GM19467 (cell line): ENCODE measurements around the gene MYCN.

Experiments used
- ATAC-seq: cut with Tn5 transposase; IDR thresholded peaks from one replicate; pipeline ENCODE4 v1.9.1; 2021; ENCODE audit warnings: mild to moderate bottlenecking, moderate library complexity; ENCODE audit not compliant: unreplicated experiment

MYCN gene

DNA sequence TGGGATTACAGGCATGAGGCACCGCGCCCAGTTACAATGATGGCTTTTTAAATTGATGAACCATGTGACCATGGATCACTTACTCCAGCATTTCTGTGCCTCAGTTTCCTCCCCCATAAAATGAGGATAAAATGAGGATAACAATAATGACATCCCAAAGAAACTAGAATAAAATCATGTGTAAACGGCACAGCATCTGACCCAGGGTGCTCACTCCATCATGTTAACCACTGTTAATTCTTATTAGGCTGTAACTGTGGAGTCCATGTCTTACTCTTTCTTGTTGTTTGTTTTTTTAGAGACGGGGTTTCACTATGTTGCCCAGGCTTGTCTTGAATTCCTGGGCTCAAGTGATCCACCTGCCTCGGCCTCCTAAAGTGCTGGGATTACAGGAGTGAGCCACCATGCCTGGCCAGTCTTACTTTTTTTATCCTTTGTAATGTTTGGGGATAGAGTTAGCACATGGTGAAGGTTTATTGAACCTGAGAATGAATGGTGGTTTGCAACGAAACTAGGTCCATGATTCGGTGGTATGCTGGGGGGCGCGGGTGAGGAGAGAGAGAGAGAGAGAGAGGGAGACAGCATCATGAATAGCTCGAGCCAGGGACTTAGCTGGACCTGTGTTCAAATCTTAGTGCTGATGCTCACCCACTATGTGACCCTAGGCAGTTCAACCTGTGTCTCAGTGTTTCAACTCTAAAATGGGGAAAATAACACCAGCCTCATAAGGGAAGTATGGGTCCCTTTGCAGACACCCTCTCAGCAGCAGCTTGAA lies 52.3 kb downstream of the MYCN start:
- no peak for ATAC-seq

DNA sequence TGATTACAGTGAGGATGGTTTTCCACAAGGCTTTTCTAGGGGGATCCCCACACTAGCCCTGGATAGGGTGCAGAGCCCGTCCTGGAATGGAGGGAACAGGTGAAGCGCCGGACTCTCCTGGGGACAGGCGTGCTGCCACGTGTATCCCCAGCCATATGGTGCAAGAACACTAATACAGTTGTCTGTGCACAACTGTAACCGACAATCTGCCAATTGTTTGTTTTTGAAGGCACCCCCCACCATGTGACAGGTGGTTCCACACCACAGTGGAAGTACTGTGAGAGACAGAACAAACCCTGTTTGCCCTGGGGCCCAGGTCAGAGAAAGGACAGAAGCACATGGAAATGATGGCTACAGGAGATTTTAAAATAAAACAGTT lies 52.9 kb downstream of the MYCN start:
- ATAC-seq, result no peak

- no peak for ATAC-seq
Observed at GRCh38 chr2:15993666-15994065, 53.3 kb downstream of the MYCN start.

- ATAC-seq, result no peak
Observed at GRCh38 chr2:15995603-15996002, 55.3 kb downstream of the MYCN start.
